Inflammatory macrophage (primary cell): ENCODE results near the gene NTNG1.
A peak's percentile ranks its signal among the peaks of the same experiment; 100 is the strongest.

Experiments used
- DNase-seq, 2 donors: peaks; one replicate each; pipeline ENCODE4 v3.0.0-alpha.2; 2020 to 2022

NTNG1 gene

DNA sequence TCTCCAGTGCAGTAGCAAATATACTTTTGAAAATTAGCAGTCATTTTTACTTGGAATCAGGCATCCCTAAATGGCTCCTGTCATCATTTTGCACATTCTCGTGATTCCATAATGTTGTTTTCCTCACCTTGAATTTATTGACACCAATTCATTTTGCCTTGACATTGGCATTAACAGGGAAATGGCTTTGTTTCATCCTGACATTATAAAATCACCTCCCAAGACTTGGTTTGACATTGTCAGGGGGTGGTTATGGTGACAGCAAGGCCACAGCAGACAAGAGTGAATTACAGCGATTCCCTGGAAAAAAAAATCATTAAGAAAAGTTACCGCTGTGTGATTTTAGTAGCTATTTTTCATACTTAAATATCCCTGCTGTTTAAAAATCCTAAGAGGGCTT is 327.0 kb downstream of the NTNG1 start:
- no peak for DNase-seq

- DNase-seq, result no peak
These were observed 332.2 kb downstream of the NTNG1 start for GRCh38 chr1:107473065-107473464.

GRCh38 chr1:107474877-107475612 is 334.2 kb downstream of the NTNG1 start:
- no peak for DNase-seq

GRCh38 chr1:107477233-107477632 is 336.4 kb downstream of the NTNG1 start:
- DNase-seq, result peak in 1 of 2 donors; percentile 19

DNA sequence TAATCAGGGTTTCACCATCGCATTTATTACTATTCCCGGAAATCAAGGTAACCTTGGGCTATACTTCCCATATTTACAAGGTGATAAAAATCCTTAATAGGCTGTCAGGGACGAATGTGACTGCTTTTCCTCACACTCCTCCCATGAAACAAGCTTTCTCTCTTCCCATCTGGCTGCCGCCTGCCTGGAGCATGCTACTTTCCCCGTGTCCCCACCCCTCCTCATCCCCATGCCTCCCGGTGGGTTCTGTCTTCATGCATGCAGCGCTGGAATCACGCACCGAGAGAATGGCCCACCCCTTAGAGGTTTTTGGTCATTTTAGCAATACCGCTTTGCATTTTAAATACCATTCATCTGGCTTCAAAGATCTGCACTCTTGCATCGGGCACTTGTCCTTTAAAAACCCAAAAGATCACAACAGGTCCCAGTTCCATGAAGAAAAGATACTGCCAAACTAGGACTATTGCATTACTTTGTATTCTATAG is 339.1 kb downstream of the NTNG1 start:
- no peak for DNase-seq

GRCh38 chr1:107480548-107481415 is 339.9 kb downstream of the NTNG1 start:
- DNase-seq, result no peak

- no peak for DNase-seq
These were observed 341.0 kb downstream of the NTNG1 start for GRCh38 chr1:107481756-107482384.

- no peak for DNase-seq
These were observed 343.1 kb downstream of the NTNG1 start for GRCh38 chr1:107483949-107484348.

GRCh38 chr1:107486349-107486748 is 345.5 kb downstream of the NTNG1 start:
- DNase-seq, result no peak

DNA sequence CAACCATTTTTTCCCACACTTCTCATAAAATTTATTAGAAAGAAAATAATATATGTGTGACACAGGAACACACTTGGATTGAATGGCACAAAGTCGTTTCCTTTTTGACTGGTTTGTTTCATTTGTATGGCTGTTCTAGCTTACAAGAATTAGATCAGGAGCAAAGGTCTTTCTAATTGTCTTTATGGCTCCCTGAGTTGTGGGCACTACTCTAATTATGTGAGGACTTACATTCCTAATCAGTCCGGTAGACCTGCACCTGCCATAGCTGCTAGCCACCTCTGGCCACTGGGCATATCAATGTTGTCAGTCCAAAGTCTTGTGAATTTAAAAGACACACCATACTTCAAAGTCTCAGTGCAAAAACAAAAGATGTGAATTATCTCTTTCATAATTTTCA is 346.7 kb downstream of the NTNG1 start:
- DNase-seq, result no peak

DNA sequence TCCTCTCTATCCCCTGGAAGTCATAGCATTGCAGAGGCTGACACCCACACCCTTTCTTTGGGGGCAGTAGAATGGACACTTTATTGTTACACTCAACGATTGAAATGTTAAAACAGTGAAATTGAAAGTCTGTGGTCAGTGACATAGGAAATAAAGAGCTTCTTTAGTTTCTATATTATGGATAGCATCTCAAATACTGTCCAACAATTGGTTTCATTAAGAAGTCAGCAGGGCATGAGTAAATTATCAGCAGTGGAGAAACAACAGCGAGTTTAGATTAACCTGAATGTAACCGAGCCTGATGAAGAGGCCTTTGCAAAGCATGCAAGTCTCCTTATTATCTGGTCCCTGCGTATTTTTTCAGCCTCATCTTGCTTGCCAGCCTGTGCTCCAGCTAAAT is 350.7 kb downstream of the NTNG1 start:
- DNase-seq, result no peak

GRCh38 chr1:107493111-107493716 is 352.4 kb downstream of the NTNG1 start:
- DNase-seq, result no peak

DNA sequence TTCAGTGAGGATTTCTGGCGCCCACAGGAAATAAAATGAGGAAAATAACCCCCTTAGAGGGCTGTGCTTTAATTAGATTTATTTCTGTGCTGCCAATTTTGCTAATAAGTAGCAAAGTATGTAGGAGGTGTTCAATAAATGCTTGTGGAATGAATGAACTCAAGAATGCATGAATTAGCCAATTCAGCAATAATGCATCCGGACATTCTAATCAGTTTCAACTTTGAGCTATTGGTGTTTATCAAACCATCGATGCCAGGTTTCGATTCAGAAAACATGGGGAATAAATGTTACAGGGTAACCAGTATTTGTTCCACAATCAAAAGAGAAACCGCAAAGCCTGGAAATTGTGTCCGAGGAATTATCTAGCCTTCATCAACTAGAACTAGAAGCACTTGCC is 353.2 kb downstream of the NTNG1 start:
- DNase-seq, result no peak

DNA sequence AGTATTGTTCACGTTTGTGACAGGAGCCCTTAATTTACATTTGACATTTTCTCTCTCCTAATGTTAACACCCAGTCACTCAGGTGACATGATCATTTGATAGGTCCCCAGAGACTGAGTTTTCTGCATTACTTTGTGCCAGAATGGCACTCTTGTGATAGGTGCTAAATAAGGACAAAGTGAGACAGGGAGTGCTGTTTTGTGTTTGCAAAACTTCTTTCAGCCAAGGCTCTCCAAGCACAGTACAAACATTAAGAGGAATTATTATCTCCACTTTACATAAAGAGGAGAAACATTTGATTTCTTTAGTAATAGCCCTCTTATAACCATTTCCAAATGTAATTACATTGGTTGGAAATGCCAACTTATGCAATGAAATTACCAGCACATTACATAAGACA is 355.2 kb downstream of the NTNG1 start:
- no peak for DNase-seq

- DNase-seq, result no peak
These were observed 358.4 kb downstream of the NTNG1 start for GRCh38 chr1:107499139-107499744.

GRCh38 chr1:107501081-107501605 is 360.3 kb downstream of the NTNG1 start:
- no peak for DNase-seq

DNA sequence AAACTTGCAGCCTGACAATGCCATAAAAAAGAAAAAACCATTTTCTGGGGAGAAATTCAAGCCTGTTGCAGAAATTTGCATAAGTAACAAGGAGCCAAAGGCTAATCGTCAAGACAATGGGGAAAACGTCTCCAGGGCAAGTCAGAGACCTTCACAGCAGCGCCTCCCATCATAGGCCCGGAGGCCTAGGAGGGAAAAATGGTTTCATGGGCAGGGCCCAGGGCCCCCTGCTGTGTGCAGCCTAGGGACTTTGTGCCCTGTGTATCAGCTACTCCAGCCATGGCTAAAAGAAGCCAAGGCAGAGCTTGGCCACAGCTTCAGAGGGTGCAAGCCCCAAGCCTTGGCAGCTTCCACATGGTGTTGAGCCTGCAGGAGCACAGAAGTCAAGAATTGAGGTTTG is 369.5 kb downstream of the NTNG1 start:
- DNase-seq, result no peak

DNA sequence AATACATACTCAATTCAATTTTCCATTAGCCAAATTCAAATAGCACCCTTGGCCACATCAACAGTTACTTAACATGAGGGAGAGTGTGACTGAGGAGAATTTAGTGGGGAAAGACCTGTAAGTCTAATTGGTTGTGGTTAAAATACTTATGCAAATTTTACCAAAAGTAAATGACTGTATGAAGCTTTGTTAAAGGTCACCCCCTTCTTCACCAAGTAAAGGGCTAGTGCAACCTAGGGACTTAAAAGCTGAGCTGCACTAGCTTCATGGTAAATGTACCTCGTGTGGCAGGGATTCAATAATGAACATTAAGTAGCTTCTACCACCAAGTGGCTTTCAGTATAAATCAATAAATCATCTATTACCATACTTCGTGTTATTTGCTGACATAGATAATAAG is 372.0 kb downstream of the NTNG1 start:
- DNase-seq, result no peak

GRCh38 chr1:107514841-107515240 is 374.0 kb downstream of the NTNG1 start:
- DNase-seq, result no peak

DNA sequence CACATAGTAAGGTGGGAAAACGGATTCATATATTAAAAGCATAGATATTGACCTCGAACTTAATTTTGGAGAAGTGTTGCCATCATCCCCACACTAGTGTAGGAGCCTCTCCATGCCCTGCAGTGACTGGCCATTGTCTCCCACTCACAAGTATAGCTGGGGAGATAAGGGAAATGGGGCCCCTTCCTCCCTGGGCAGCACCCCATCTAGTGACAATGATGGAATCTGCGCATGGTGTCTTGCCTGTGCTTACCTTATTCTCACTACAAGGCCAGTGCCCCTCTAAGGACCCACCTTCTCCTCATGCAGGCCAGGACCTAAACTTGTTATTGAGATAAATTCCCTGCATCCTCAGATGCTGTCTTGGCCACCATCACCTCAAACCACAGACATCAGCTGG is 374.9 kb downstream of the NTNG1 start:
- DNase-seq, result no peak

DNA sequence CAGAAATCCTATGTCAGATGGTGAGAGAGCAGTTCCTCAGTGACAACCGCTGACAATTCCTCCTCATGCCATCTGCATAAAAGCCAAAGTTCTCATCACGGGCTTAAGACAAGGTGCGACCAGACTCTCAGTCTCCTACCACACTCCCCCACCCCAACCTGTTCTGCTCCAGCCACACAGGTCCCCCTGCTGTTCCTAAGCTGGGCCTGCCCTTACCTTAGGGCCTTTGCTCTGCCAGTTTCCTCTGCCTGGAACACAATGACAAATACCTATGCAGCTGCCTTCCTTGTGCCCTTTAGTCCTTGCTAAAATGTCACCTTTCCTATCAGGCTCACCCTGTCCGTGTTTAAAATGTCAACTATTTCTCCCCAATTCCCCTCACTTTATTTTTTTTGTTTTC is 382.2 kb downstream of the NTNG1 start:
- no peak for DNase-seq

- DNase-seq, result no peak
These were observed 382.9 kb downstream of the NTNG1 start for GRCh38 chr1:107523736-107524135.
